KMS-11 (cell line): ENCODE data around the gene SLC5A6.

Experiments
- H2AFZ ChIP-seq: fragments of 200-600 bp; sonication (generic); 2 replicates; pipeline ENCODE4 v1.6.1; 2016; ENCODE audit warnings: antibody characterized with exemption, mixed run types, low read depth
- H3K27ac ChIP-seq: fragments of 200-600 bp; sonication (generic); 2 replicates; pipeline ENCODE4 v1.6.1; 2016; ENCODE audit warnings: mild to moderate bottlenecking, mixed run types
- H3K27me3 ChIP-seq: fragments of 200-600 bp; sonication (generic); 2 replicates; pipeline ENCODE4 v1.6.1; 2017; ENCODE audit warnings: mild to moderate bottlenecking, low read depth, mixed run types, moderate library complexity; ENCODE audit not compliant: insufficient read depth
- H3K36me3 ChIP-seq: fragments of 200-600 bp; sonication (generic); 2 replicates; pipeline ENCODE4 v1.6.1; 2017; ENCODE audit warnings: mild to moderate bottlenecking, mixed run types; ENCODE audit not compliant: insufficient read depth
- H3K4me1 ChIP-seq: fragments of 200-600 bp; sonication (generic); 2 replicates; pipeline ENCODE4 v1.6.1; 2016; ENCODE audit warnings: mild to moderate bottlenecking, low read depth, mixed run types; ENCODE audit not compliant: poor library complexity, severe bottlenecking
- H3K4me2 ChIP-seq: fragments of 200-600 bp; sonication (generic); 2 replicates; pipeline ENCODE4 v1.7.0; 2016; ENCODE audit warnings: mild to moderate bottlenecking, mixed run types
- H3K4me3 ChIP-seq: fragments of 200-600 bp; sonication (generic); IDR thresholded peaks from 2 replicates; pipeline ENCODE4 v1.6.1; 2017; ENCODE audit warnings: low read depth, low read length, mixed read lengths; ENCODE audit not compliant: insufficient read depth
- H3K79me2 ChIP-seq: fragments of 200-600 bp; sonication (generic); 2 replicates; pipeline ENCODE4 v1.6.1; 2016; ENCODE audit warnings: low read depth, mixed run types; ENCODE audit not compliant: insufficient read depth
- H3K9ac ChIP-seq: fragments of 200-600 bp; sonication (generic); 2 replicates; pipeline ENCODE4 v1.6.1; 2016; ENCODE audit warnings: mild to moderate bottlenecking, mixed run types
- H4K20me1 ChIP-seq: fragments of 200-600 bp; sonication (generic); 2 replicates; pipeline ENCODE4 v1.6.1; 2016; ENCODE audit warnings: mild to moderate bottlenecking, mixed run types; ENCODE audit not compliant: insufficient read depth
- CTCF ChIP-seq: fragments of 200-600 bp; sonication (generic); conservative IDR thresholded peaks from 2 replicates; pipeline ENCODE4 v1.6.1; 2017; ENCODE audit warnings: low read depth, mild to moderate bottlenecking, antibody characterized with exemption, low read length, moderate library complexity, mixed read lengths

SLC5A6 gene

DNA sequence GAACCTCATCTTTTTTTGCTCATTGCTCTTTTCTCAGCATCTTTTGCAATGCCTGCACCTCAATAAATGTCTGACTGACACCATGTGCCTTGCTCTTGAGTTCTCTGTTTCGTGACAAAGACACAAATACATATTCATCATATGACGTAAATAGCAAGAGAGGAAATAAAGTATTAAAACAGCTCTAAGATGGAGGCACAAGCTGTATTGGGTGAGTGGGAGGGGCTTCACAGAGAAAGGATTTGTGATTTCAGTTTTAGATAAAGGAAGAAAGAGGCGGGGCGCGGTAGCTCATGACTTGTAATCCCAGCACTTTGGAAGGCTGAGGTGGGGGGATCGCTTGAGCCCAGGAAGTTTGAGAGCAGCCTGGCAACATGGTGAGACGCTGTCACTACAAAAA, 8.0 kb upstream of the SLC5A6 start:
- Histone ChIP-seq H3K4me3 (no peak overlapping the region), H2AFZ (no peak overlapping the region), H3K27me3 (no peaks in the 10 kb centered on the region), H3K4me1 (peaks cover 23% of the 10 kb centered on the region), H3K79me2 (peaks cover 29% of the 10 kb centered on the region), H3K27ac (no peak overlapping the region), H3K9ac (no peak overlapping the region), H3K4me2 (no peak overlapping the region), H4K20me1 (no peaks in the 10 kb centered on the region), H3K36me3 (peaks cover 6% of the 10 kb centered on the region; the same call in 1 of the 2 replicates)
- TF ChIP-seq CTCF = no peak

- Histone ChIP-seq H3K9ac (no peak overlapping the region), H3K4me2 (peak overlapping the region; percentile 77; the same call in 1 of the 2 replicates), H2AFZ (no peak overlapping the region), H3K79me2 (peaks cover 29% of the 10 kb centered on the region), H3K27ac (no peak overlapping the region), H4K20me1 (no peaks in the 10 kb centered on the region), H3K27me3 (no peaks in the 10 kb centered on the region), H3K4me3 (no peak overlapping the region), H3K36me3 (peaks cover 6% of the 10 kb centered on the region; the same call in 1 of the 2 replicates), H3K4me1 (peaks cover 28% of the 10 kb centered on the region)
- no peak for TF ChIP-seq CTCF
These were observed 7.0 kb upstream of the SLC5A6 start for GRCh38 chr2:27219091-27219490.

DNA sequence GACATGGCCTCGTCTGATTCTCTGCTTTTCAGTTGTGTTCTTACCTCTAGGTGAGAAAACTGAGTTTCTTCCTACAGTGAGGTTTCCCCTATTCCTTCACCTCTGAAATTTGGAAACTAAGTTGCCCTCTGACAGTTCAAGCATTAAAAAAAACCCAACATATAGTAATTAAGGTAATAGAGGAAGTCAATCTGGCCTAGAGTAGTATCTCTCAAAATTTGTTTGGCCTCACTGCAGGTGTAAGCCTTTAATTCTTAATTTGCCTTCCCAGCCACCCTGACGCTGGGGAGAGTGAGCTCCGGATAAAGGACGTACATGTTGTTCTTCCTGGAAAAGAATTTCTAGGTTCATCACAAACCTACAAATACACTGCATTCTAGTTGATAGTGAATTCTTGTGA, 6.5 kb upstream of the SLC5A6 start:
- Histone ChIP-seq H3K27ac (peak overlapping the region; percentile 80; the same call in 1 of the 2 replicates), H3K27me3 (no peaks in the 10 kb centered on the region), H4K20me1 (no peaks in the 10 kb centered on the region), H3K4me2 (peak overlapping the region; percentile 77), H3K79me2 (peaks cover 29% of the 10 kb centered on the region), H3K9ac (peak overlapping the region; percentile 96; the same call in 1 of the 2 replicates), H3K4me1 (peaks cover 33% of the 10 kb centered on the region), H3K36me3 (peaks cover 6% of the 10 kb centered on the region; the same call in 1 of the 2 replicates), H2AFZ (no peak overlapping the region), H3K4me3 (no peak overlapping the region)
- no peak for TF ChIP-seq CTCF

- Histone ChIP-seq H2AFZ (peak within 1 kb of the TSS; percentile 47), H3K27me3 (no peaks in the 10 kb centered on the region), H3K4me1 (peaks cover 37% of the 10 kb centered on the region), H3K27ac (peak within 1 kb of the TSS; percentile 80), H3K36me3 (peaks cover 6% of the 10 kb centered on the region; the same call in 1 of the 2 replicates), H4K20me1 (no peaks in the 10 kb centered on the region), H3K9ac (peak within 1 kb of the TSS; percentile 96), H3K79me2 (peaks cover 29% of the 10 kb centered on the region), H3K4me2 (peak within 1 kb of the TSS; percentile 85), H3K4me3 (peak within 1 kb of the TSS; percentile 86)
- TF ChIP-seq CTCF = peak; percentile 9; the same call in 1 of the 2 replicates
These were observed 5.4 kb upstream of the SLC5A6 start, which contains the start of gene CAD for GRCh38 chr2:27217173-27218121. TSS of gene CAD (plus strand) at chr2:27217369. CDS start at chr2:27217552, 183 bp downstream.
